Neural cell (in vitro differentiated cells): Measurements from ENCODE around the gene P2RX2.

Experiments
- CTCF ChIP-seq: fragments of 450-650 bp; IDR thresholded peaks from 2 replicates; pipeline ENCODE4 v1.5.1; 2014; ENCODE audit warnings: antibody characterized with exemption, mild to moderate bottlenecking, moderate library complexity; ENCODE audit not compliant: poor library complexity, severe bottlenecking
- EP300 ChIP-seq: fragments of 450-650 bp; conservative IDR thresholded peaks from 2 replicates; pipeline ENCODE4 v1.6.1; 2014; ENCODE audit warnings: antibody characterized with exemption, mild to moderate bottlenecking, moderate library complexity; ENCODE audit not compliant: poor library complexity, severe bottlenecking
- EZH2 ChIP-seq: fragments of 200-600, 300-800 bp; shearing (Covaris generic), sonication (generic); IDR thresholded peaks from 2 replicates; pipeline ENCODE4 v1.6.1; 2014; ENCODE audit warnings: antibody characterized with exemption, low read length, borderline replicate concordance, mild to moderate bottlenecking; ENCODE audit not compliant: insufficient read depth, poor library complexity, severe bottlenecking
- MXI1 ChIP-seq: fragments of 450-650 bp; conservative IDR thresholded peaks from 2 replicates; pipeline ENCODE4 v1.6.1; 2014; ENCODE audit warnings: antibody characterized with exemption, mild to moderate bottlenecking; ENCODE audit not compliant: poor library complexity, severe bottlenecking
- POLR2AphosphoS5 ChIP-seq: IDR thresholded peaks from 2 replicates; pipeline ENCODE4 v1.6.1; 2012
- REST ChIP-seq: IDR thresholded peaks from 2 replicates; pipeline ENCODE4 v1.6.1; 2012; ENCODE audit warnings: borderline replicate concordance
- SMC3 ChIP-seq: fragments of 450-650 bp; conservative IDR thresholded peaks from 2 replicates; pipeline ENCODE4 v1.6.1; 2014; ENCODE audit warnings: antibody characterized with exemption, mild to moderate bottlenecking, moderate library complexity; ENCODE audit not compliant: poor library complexity
- TAF1 ChIP-seq: IDR thresholded peaks from 2 replicates; pipeline ENCODE4 v1.6.1; 2012; ENCODE audit warnings: low read depth

- TF ChIP-seq CTCF = no peak
- no peak for TF ChIP-seq EZH2
- TF ChIP-seq SMC3 = no peak
- TF ChIP-seq POLR2AphosphoS5 = no peak
- no peak for TF ChIP-seq MXI1
- no peak for TF ChIP-seq REST
- TF ChIP-seq TAF1 = no peak
- no peak for TF ChIP-seq EP300
These were observed 14.8 kb downstream of the P2RX2 start for GRCh38 chr12:132633398-132633797.
